Adipocyte (in vitro differentiated cells): ENCODE measurements around the gene TXNDC2.
"Not testable (repeated sequence)": the region's sequence is repeated elsewhere in the genome, so short reads cannot be mapped to it uniquely, and the experiment has no call there.

Experiments
- DNase-seq: peaks from one replicate; pipeline ENCODE4 v3.0.0-alpha.2; 2015; ENCODE audit warnings: low read depth
- H3K27me3 ChIP-seq: replicated peaks from 2 replicates; pipeline ENCODE4 v1.7.0; 2013; ENCODE audit warnings: mild to moderate bottlenecking, low read length, moderate library complexity; ENCODE audit not compliant: control insufficient read depth, insufficient read depth
- H3K36me3 ChIP-seq: 2 replicates; pipeline ENCODE4 v1.7.0; 2013; ENCODE audit warnings: low read length, mild to moderate bottlenecking, moderate library complexity; ENCODE audit not compliant: control insufficient read depth, insufficient read depth, severe bottlenecking
- H3K4me1 ChIP-seq: 2 replicates; pipeline ENCODE4 v1.7.0; 2013; ENCODE audit warnings: mild to moderate bottlenecking, low read length, moderate library complexity; ENCODE audit not compliant: control insufficient read depth, insufficient read depth
- H3K4me3 ChIP-seq: 2 replicates; pipeline ENCODE4 v1.7.0; 2013; ENCODE audit warnings: mild to moderate bottlenecking, low read length, moderate library complexity
- H3K9ac ChIP-seq: 2 replicates; pipeline ENCODE4 v1.7.0; 2013; ENCODE audit warnings: mild to moderate bottlenecking, low read length, moderate library complexity
- H3K9me3 ChIP-seq: 2 replicates; pipeline ENCODE4 v1.7.0; 2013; ENCODE audit warnings: mild to moderate bottlenecking, low read length, moderate library complexity; ENCODE audit not compliant: control insufficient read depth

The TXNDC2 gene

GRCh38 chr18:9890196-9890595 lies 4.4 kb downstream of the TXNDC2 start:
- Histone ChIP-seq H3K4me1 (peaks cover 11% of the 10 kb centered on the region), H3K4me3 (no peak overlapping the region)

GRCh38 chr18:9890957-9891356 lies 5.2 kb downstream of the TXNDC2 start:
- H3K9ac ChIP-seq, result no peak overlapping the region
- H3K9me3 ChIP-seq, result no peaks in the 10 kb centered on the region
- H3K36me3 ChIP-seq, result no peaks in the 10 kb centered on the region
- no peaks in the 10 kb centered on the region for H3K27me3 ChIP-seq
- H3K4me1 ChIP-seq, result peaks cover 11% of the 10 kb centered on the region
- no peak for DNase-seq
- H3K4me3 ChIP-seq, result no peak overlapping the region

More at GRCh38 chr18:9890196-9890595, 4.4 kb downstream of the TXNDC2 start:
- no peak for DNase-seq
- H3K9ac ChIP-seq, result no peak overlapping the region
- H3K36me3 ChIP-seq, result no peaks in the 10 kb centered on the region
- no peaks in the 10 kb centered on the region for H3K27me3 ChIP-seq
- H3K9me3 ChIP-seq, result no peaks in the 10 kb centered on the region

DNA sequence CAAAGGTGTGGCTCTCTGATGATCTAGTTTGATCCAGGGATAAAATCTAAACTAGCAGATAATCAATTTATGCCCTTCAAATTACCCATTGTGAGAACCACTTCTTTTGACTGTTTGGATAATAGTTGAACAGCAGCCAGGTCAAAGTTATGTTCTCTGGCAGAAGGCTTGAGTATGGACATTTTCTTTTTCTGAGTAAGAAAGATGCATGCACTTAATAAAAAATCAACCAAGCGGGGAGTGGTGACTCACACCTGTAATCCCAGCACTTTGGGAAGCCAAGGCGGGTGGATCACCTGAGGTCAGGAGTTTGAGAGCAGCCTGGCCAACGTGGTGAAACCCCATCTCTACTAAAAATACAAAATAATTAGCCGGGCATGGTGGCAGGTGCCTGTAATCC lies 5.7 kb downstream of the TXNDC2 start:
- not testable (repeated sequence) for H3K9ac ChIP-seq, H3K9me3 ChIP-seq, H3K36me3 ChIP-seq, DNase-seq, H3K27me3 ChIP-seq, H3K4me3 ChIP-seq
- H3K4me1 ChIP-seq, result peaks cover 11% of the 10 kb centered on the region

- DNase-seq, result no peak
- no peak overlapping the region for H3K9ac ChIP-seq
Observed at GRCh38 chr18:9894454-9895068, 8.8 kb downstream of the TXNDC2 start.

DNA sequence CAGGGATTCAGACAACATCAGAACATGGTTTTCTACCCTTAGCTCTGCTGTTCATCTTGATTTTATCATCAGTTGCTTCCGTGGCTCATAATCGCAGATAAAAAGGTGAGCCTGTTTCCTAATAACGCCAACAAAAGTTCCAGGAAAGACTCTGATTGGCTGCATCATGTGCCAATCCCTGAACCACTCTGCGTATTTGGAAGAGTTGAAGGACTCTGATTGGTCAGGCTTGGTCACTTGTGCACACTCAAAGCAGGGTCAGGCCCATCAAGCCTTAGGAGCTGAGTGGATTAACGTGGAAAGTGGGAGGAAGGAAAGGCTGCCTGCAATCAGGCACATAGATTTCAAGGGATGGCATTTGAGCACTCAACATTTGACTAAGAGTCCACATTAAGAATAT lies 11.4 kb downstream of the TXNDC2 start:
- no peaks in the 10 kb centered on the region for H3K27me3 ChIP-seq
- no peak overlapping the region for H3K9ac ChIP-seq
- H3K4me1 ChIP-seq, result peaks cover 6% of the 10 kb centered on the region
- no peaks in the 10 kb centered on the region for H3K36me3 ChIP-seq
- H3K9me3 ChIP-seq, result no peaks in the 10 kb centered on the region
- H3K4me3 ChIP-seq, result no peak overlapping the region
- DNase-seq, result no peak

More at GRCh38 chr18:9894454-9895068, 8.8 kb downstream of the TXNDC2 start:
- no peaks in the 10 kb centered on the region for H3K27me3 ChIP-seq
- no peaks in the 10 kb centered on the region for H3K9me3 ChIP-seq
- no peaks in the 10 kb centered on the region for H3K36me3 ChIP-seq
- peaks cover 11% of the 10 kb centered on the region for H3K4me1 ChIP-seq
- H3K4me3 ChIP-seq, result no peak overlapping the region

GRCh38 chr18:9897787-9898291 lies 12.1 kb downstream of the TXNDC2 start:
- not testable (repeated sequence) for H3K9me3 ChIP-seq, H3K36me3 ChIP-seq, H3K4me3 ChIP-seq, H3K27me3 ChIP-seq, H3K9ac ChIP-seq, H3K4me1 ChIP-seq, DNase-seq

- DNase-seq, result peak; percentile 33
Observed at GRCh38 chr18:9898792-9899549, 13.2 kb downstream of the TXNDC2 start.

GRCh38 chr18:9899550-9899930 lies 13.8 kb downstream of the TXNDC2 start:
- H3K27me3 ChIP-seq, H3K9ac ChIP-seq, H3K4me3 ChIP-seq, H3K9me3 ChIP-seq, DNase-seq, H3K36me3 ChIP-seq, H3K4me1 ChIP-seq: not testable (repeated sequence)

More at GRCh38 chr18:9898792-9899549, 13.2 kb downstream of the TXNDC2 start:
- Histone ChIP-seq H3K4me1 (peaks cover 6% of the 10 kb centered on the region), H3K9me3 (no peaks in the 10 kb centered on the region), H3K36me3 (no peaks in the 10 kb centered on the region), H3K27me3 (no peaks in the 10 kb centered on the region), H3K9ac (no peak overlapping the region), H3K4me3 (no peak overlapping the region)

GRCh38 chr18:9900699-9901098 lies 14.9 kb downstream of the TXNDC2 start:
- peaks cover 11% of the 10 kb centered on the region for H3K4me1 ChIP-seq
- no peaks in the 10 kb centered on the region for H3K36me3 ChIP-seq
- DNase-seq, result no peak
- H3K27me3 ChIP-seq, result no peaks in the 10 kb centered on the region
- H3K9ac ChIP-seq, result no peak overlapping the region
- no peaks in the 10 kb centered on the region for H3K9me3 ChIP-seq
- no peak overlapping the region for H3K4me3 ChIP-seq

DNA sequence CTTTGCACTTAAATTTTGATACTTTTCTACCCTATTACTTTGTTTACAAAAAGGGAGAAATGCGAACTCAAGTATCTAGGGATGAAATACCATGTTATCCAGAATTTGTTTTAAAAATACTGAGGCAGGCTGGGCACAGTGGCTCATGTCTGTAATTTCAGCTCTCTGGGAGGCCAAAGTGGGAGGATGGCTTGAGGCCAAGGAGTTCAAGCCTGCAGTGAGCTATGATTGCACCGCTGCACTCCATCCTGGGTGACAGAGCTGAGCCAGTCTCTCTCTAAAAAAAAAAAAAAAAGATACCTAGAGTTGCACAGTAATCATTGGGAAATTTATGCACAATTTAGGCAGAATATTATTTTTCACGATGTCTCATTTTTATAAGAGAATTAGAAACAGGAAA lies 15.6 kb downstream of the TXNDC2 start:
- Histone ChIP-seq H3K36me3 (no peaks in the 10 kb centered on the region), H3K4me3 (no peak overlapping the region), H3K9ac (no peak overlapping the region), H3K27me3 (no peaks in the 10 kb centered on the region), H3K4me1 (peaks cover 14% of the 10 kb centered on the region), H3K9me3 (no peaks in the 10 kb centered on the region)
- DNase-seq, result peak; percentile 74

DNA sequence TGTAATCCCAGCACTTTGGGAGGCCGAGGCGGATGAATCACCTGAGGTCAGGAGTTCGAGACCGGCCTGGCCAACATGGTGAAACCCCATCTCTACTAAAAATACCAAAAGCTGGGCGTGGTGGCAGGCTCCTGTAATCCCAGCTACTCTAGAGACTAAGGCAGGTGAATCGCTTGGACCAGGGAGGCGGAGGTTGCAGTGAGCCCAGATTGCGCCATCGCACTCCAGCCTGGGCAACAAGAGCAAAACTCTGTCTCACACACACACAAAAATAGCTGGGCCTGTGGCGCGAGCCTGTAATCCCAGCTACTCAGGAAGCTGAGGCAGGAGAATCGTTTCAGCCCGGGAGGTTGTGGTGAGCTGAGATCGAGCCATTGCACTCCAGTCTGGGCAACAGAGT lies 16.5 kb downstream of the TXNDC2 start:
- H3K4me3 ChIP-seq, H3K9me3 ChIP-seq, H3K36me3 ChIP-seq, H3K9ac ChIP-seq, DNase-seq, H3K27me3 ChIP-seq: not testable (repeated sequence)
- peaks cover 14% of the 10 kb centered on the region for H3K4me1 ChIP-seq
